Endothelial cell (in vitro differentiated cells): Measurements from ENCODE around the gene SATB2. TPM values are rescaled to one million over a fixed set of nuclear protein-coding genes. Genes with fewer than 3 reads are reported as not detected.

ENCODE experiments used
- DNase-seq: peaks from one replicate; pipeline ENCODE4 v3.0.0; 2021; ENCODE audit warnings: low spot score
- H3K27ac Mint-ChIP-seq: one replicate; pipeline ENCODE4 v1.8.0; 2021; ENCODE audit warnings: mixed read lengths, inconsistent platforms; ENCODE audit not compliant: unreplicated experiment
- H3K27me3 Mint-ChIP-seq: one replicate; pipeline ENCODE4 v1.8.0; 2021; ENCODE audit warnings: mild to moderate bottlenecking, moderate library complexity, mixed read lengths, inconsistent platforms; ENCODE audit not compliant: unreplicated experiment
- H3K36me3 Mint-ChIP-seq: one replicate; pipeline ENCODE4 v1.8.0; 2021; ENCODE audit warnings: mild to moderate bottlenecking, low read depth, mixed read lengths, inconsistent platforms; ENCODE audit not compliant: unreplicated experiment
- H3K4me1 Mint-ChIP-seq: one replicate; pipeline ENCODE4 v1.8.0; 2021; ENCODE audit warnings: mild to moderate bottlenecking, mixed read lengths, inconsistent platforms; ENCODE audit not compliant: unreplicated experiment
- H3K4me3 Mint-ChIP-seq: one replicate; pipeline ENCODE4 v1.8.0; 2021; ENCODE audit warnings: mild to moderate bottlenecking, mixed read lengths, inconsistent platforms; ENCODE audit not compliant: unreplicated experiment
- H3K9me3 Mint-ChIP-seq: one replicate; pipeline ENCODE4 v1.8.0; 2021; ENCODE audit warnings: mixed read lengths, inconsistent platforms; ENCODE audit not compliant: unreplicated experiment
- CTCF ChIP-seq: fragments of 200-600 bp; sonication (generic); IDR thresholded peaks from one replicate; pipeline ENCODE4 v1.5.0; 2021; ENCODE audit warnings: antibody characterized with exemption; ENCODE audit not compliant: unreplicated experiment
- total RNA-seq: library from RNA; stranded (reverse); fragmentation: NEBNext Ultra II Directional; extraction: Animal tissue kit (Norgen Biotek cat#: 25700); gene quantifications from one replicate; pipeline ENCODE4 v1.2.1, GENCODE V29; 2021; ENCODE audit not compliant: unreplicated experiment

SATB2 gene
- total RNA-seq, 1 donor from 2014 or later, result 3.8 TPM

GRCh38 chr2:199339891-199340605 is 117.7 kb downstream of the SATB2 start:
- H3K9me3 Mint-ChIP-seq, result no peaks in the 10 kb centered on the region
- no peaks in the 10 kb centered on the region for H3K36me3 Mint-ChIP-seq
- H3K27me3 Mint-ChIP-seq, result peaks cover 1% of the 10 kb centered on the region
- H3K4me3 Mint-ChIP-seq, result no peak overlapping the region
- TF ChIP-seq CTCF, result no peak
- no peaks in the 10 kb centered on the region for H3K4me1 Mint-ChIP-seq
- DNase-seq, result no peak
- H3K27ac Mint-ChIP-seq, result no peak overlapping the region

GRCh38 chr2:199336546-199336945 is 121.2 kb downstream of the SATB2 start:
- H3K27me3 Mint-ChIP-seq, result no peaks in the 10 kb centered on the region
- H3K4me3 Mint-ChIP-seq, result no peak overlapping the region
- H3K9me3 Mint-ChIP-seq, result no peaks in the 10 kb centered on the region
- no peak overlapping the region for H3K27ac Mint-ChIP-seq
- no peak for TF ChIP-seq CTCF
- DNase-seq, result no peak
- no peaks in the 10 kb centered on the region for H3K4me1 Mint-ChIP-seq
- no peaks in the 10 kb centered on the region for H3K36me3 Mint-ChIP-seq

- H3K27ac Mint-ChIP-seq, result no peak overlapping the region
- no peaks in the 10 kb centered on the region for H3K4me1 Mint-ChIP-seq
- H3K4me3 Mint-ChIP-seq, result no peak overlapping the region
- no peaks in the 10 kb centered on the region for H3K27me3 Mint-ChIP-seq
- no peaks in the 10 kb centered on the region for H3K9me3 Mint-ChIP-seq
- no peak for DNase-seq
- no peak for TF ChIP-seq CTCF
- H3K36me3 Mint-ChIP-seq, result no peaks in the 10 kb centered on the region
Observed at GRCh38 chr2:199335502-199335901, 122.2 kb downstream of the SATB2 start.

- H3K4me1 Mint-ChIP-seq, result no peaks in the 10 kb centered on the region
- H3K27me3 Mint-ChIP-seq, result no peaks in the 10 kb centered on the region
- no peak for TF ChIP-seq CTCF
- H3K27ac Mint-ChIP-seq, result no peak overlapping the region
- H3K4me3 Mint-ChIP-seq, result no peak overlapping the region
- no peak for DNase-seq
- H3K36me3 Mint-ChIP-seq, result no peaks in the 10 kb centered on the region
- no peaks in the 10 kb centered on the region for H3K9me3 Mint-ChIP-seq
Observed at GRCh38 chr2:199329466-199329865, 128.3 kb downstream of the SATB2 start.

GRCh38 chr2:199329031-199329430 is 128.7 kb downstream of the SATB2 start:
- Mint-ChIP-seq H3K27ac (no peak overlapping the region), H3K27me3 (no peaks in the 10 kb centered on the region), H3K9me3 (no peaks in the 10 kb centered on the region), H3K4me1 (no peaks in the 10 kb centered on the region), H3K36me3 (no peaks in the 10 kb centered on the region), H3K4me3 (no peak overlapping the region)
- TF ChIP-seq CTCF, result no peak
- DNase-seq, result no peak
